K562 (cell line): ENCODE measurements around the gene PDCL3. TPM values are rescaled to one million over a fixed set of nuclear protein-coding genes. Genes with fewer than 3 reads are reported as not detected.
A peak's percentile ranks its signal among the peaks of the same experiment; 100 is the strongest.

Experiments
- CC2D1A ChIP-seq: fragments of 450-650 bp; IDR thresholded peaks from 2 replicates; pipeline ENCODE4 v1.6.1; 2017; ENCODE audit warnings: mild to moderate bottlenecking
- GTF2B ChIP-seq: IDR thresholded peaks from 2 replicates; pipeline ENCODE4 v1.6.1; 2011; ENCODE audit not compliant: insufficient read length; ENCODE audit errors: extremely low read depth
- HDAC1 ChIP-seq, 2 experiments: fragments of 450-650 bp; IDR thresholded peaks; 2 replicates each; pipeline ENCODE4 v1.6.1; 2016 to 2017; ENCODE audit warnings: inconsistent platforms in 1 of 2, mild to moderate bottlenecking in 1 of 2, moderate library complexity in 1 of 2
- JUND ChIP-seq, 2 experiments: IDR thresholded peaks; 2 replicates in 1 of 2; 3 replicates in 1 of 2; pipeline ENCODE4 v1.6.1; 2011; ENCODE audit warnings: borderline replicate concordance in 2 of 2, low read depth in 2 of 2, low read length in 2 of 2, improper control_type of control experiment in 1 of 2, missing biosample characterization in 1 of 2, missing genetic modification characterization in 1 of 2, missing genetic modification reagents in 1 of 2
- MAFF ChIP-seq: IDR thresholded peaks from 2 replicates; pipeline ENCODE4 v1.6.1; 2012; ENCODE audit warnings: low read length, improper control_type of control experiment
- MITF ChIP-seq: IDR thresholded peaks from 2 replicates; pipeline ENCODE4 v1.6.1; 2014; ENCODE audit warnings: antibody characterized with exemption
- MNT ChIP-seq, 2 experiments: fragments of 450-650 bp; conservative IDR thresholded peaks; 2 replicates each; pipeline ENCODE4 v1.6.1; 2017; ENCODE audit warnings: mild to moderate bottlenecking in 2 of 2, moderate library complexity in 2 of 2
- NFE2 ChIP-seq: IDR thresholded peaks from 2 replicates; pipeline ENCODE4 v1.6.1; 2014; ENCODE audit warnings: antibody characterized with exemption, low read depth
- SMAD2 ChIP-seq: fragments of 150-350 bp; IDR thresholded peaks from 2 replicates; pipeline ENCODE4 v1.6.1; 2014; ENCODE audit warnings: low read depth, mild to moderate bottlenecking, low read length
- SMARCA4 ChIP-seq: fragments of 450-650 bp; IDR thresholded peaks from 2 replicates; pipeline ENCODE4 v1.6.1; 2016
- SOX6 ChIP-seq: fragments of 450-650 bp; IDR thresholded peaks from 2 replicates; pipeline ENCODE4 v1.6.1; 2014; ENCODE audit warnings: mild to moderate bottlenecking
- SPI1 ChIP-seq: IDR thresholded peaks from 2 replicates; pipeline ENCODE4 v1.6.1; 2011; ENCODE audit warnings: low read depth, low read length, control low read depth, borderline replicate concordance
- TAL1 ChIP-seq: fragments of 450-650 bp; IDR thresholded peaks from 2 replicates; pipeline ENCODE4 v1.6.1; 2016; ENCODE audit warnings: mild to moderate bottlenecking
- USF1 ChIP-seq: sonication (generic); formaldehyde crosslinking; IDR thresholded peaks from 2 replicates; pipeline ENCODE4 v1.9.0; 2022; ENCODE audit warnings: mild to moderate bottlenecking, missing genetic modification reagents
- ZNF740 ChIP-seq, 3 experiments: fragments of 200-800 bp in 1 of 3; sonication (Bioruptor generic) in 1 of 3; sonication (generic) in 1 of 3; formaldehyde crosslinking in 1 of 3; IDR thresholded peaks; 2 replicates each; pipeline versions ENCODE4 v1.6.1 to v1.8.0; 2016 to 2022; ENCODE audit warnings: mild to moderate bottlenecking in 2 of 3, missing compliant biosample characterization in 2 of 3, missing genetic modification characterization in 2 of 3, missing genetic modification reagents in 1 of 3
- polyA plus RNA-seq, 8 experiments: library from polyadenylated mRNA; depleted of rRNA in 4 of 8; stranded (reverse) in 5 of 8; unstranded in 3 of 8; fragments of >200 nt; fragmentation: Nextera tagmentation in 2 of 8; fragmentation: Illumina TruSeq in 1 of 8; extraction: Ambion mirVana in 2 of 8; extraction: Trizol in 1 of 8; gene quantifications; 2 replicates each; pipeline versions ENCODE4 v1.2.1 to v1.2.3, GENCODE V29; 2011 to 2014; ENCODE audit warnings: inconsistent platforms in 1 of 8, missing spikeins in 1 of 8
- total RNA-seq, 7 experiments: library from RNA; depleted of rRNA in 6 of 7; stranded (reverse); fragments of >200 nt in 6 of 7; fragmentation: Illumina TruSeq in 2 of 7; extraction: Trizol in 2 of 7; gene quantifications; 2 replicates each; pipeline versions ENCODE4 v1.2.1 to v1.2.3, GENCODE V29; 2011 to 2021; ENCODE audit warnings: low replicate concordance in 1 of 7

The PDCL3 gene
- total and polyA plus RNA-seq, 9 of the 15 experiments (the other 6 are each of a cell fraction or from before 2014, with no cell fraction given), result 16.6 to 76.7 (median 26.9) TPM

- TF ChIP-seq USF1 (CRISPR knock-in tag), result no peak
- no peak for TF ChIP-seq GTF2B
- TF ChIP-seq MNT (conservative IDR thresholded peaks at IDR 0.05), result peak in 1 of 2 experiments; percentile 42; a peak in 3 of 4 replicates
- TF ChIP-seq ZNF740 (CRISPR knock-in tag; IDR thresholded peaks at IDR 0.05), result no peak
- TF ChIP-seq ZNF740 (tag; IDR thresholded peaks at IDR 0.05), result no peak
- TF ChIP-seq JUND (IDR thresholded peaks at IDR 0.05; ENCODE audit: borderline replicate concordance, low read depth, low read length), result peak; percentile 68; the same call in 1 of the 2 replicates
- TF ChIP-seq JUND (tag; IDR thresholded peaks at IDR 0.05; ENCODE audit: borderline replicate concordance, low read depth, low read length), result no peak; the same call in 2 of the 3 replicates
- peak; percentile 89 for TF ChIP-seq SOX6
- peak; percentile 89 for TF ChIP-seq TAL1
- peak; percentile 85 for TF ChIP-seq SPI1
- peak; percentile 90 for TF ChIP-seq SMARCA4
- TF ChIP-seq MITF, result no peak
- TF ChIP-seq MAFF, result peak; percentile 97
- peak; percentile 99 for TF ChIP-seq NFE2
- TF ChIP-seq SMAD2, result no peak
- TF ChIP-seq HDAC1 (IDR thresholded peaks at IDR 0.05), result peak in 1 of 2 experiments; percentile 50; a peak in 1 of 4 replicates
- peak; percentile 74; the same call in 1 of the 2 replicates for TF ChIP-seq CC2D1A
Observed at GRCh38 chr2:100513650-100514049, 49.1 kb upstream of the PDCL3 start (continued).
